HEK293 (cell line): ENCODE data around the gene LNX1.

ENCODE experiments used
- CTCF ChIA-PET: fragments of 350-600 bp; formaldehyde crosslinking; extraction: SDS; loops from one replicate; lab custom pipeline; 2021; ENCODE audit warnings: antibody characterized with exemption; lab: Yijun Ruan, JAX
- POLR2A ChIA-PET: fragments of 300-600 bp; formaldehyde crosslinking; extraction: SDS; loops from one replicate; lab custom pipeline; 2020; ENCODE audit warnings: antibody characterized with exemption, inconsistent platforms; lab: Yijun Ruan, JAX
- H3K27ac ChIP-seq: fragments of 200-500 bp; sonication (Bioruptor generic); 2 replicates; pipeline ENCODE4 v1.5.1; 2014; ENCODE audit warnings: low read depth, low read length, control low read depth, inconsistent platforms; ENCODE audit errors: extremely low read depth
- H3K36me3 ChIP-seq, 2 experiments: fragments of 200-500 bp in 1 of 2; sonication (Bioruptor generic) in 1 of 2; 1 replicate in 1 of 2; 2 replicates in 1 of 2; pipeline ENCODE4 v1.5.1; 2014 to 2017; ENCODE audit warnings: inconsistent platforms in 2 of 2, low read length in 2 of 2; ENCODE audit not compliant: control insufficient read depth in 2 of 2, insufficient read depth in 1 of 2
- H3K4me1 ChIP-seq: fragments of 200-500 bp; sonication (Bioruptor generic); 2 replicates; pipeline ENCODE4 v1.5.1; 2014; ENCODE audit warnings: mild to moderate bottlenecking, low read length, inconsistent platforms; ENCODE audit not compliant: control insufficient read depth, insufficient read depth
- H3K4me3 ChIP-seq: 2 replicates; pipeline ENCODE4 v1.5.1; 2011; ENCODE audit warnings: low read depth, mild to moderate bottlenecking, control low read depth, low read length, moderate library complexity
- H3K9me3 ChIP-seq: fragments of 200-500 bp; sonication (Bioruptor generic); 2 replicates; pipeline ENCODE4 v1.5.1; 2014; ENCODE audit warnings: low read depth, low read length, inconsistent platforms; ENCODE audit not compliant: control insufficient read depth, insufficient read depth
- GLI2 ChIP-seq: fragments of 450-650 bp; formaldehyde crosslinking; IDR thresholded peaks from 2 replicates; pipeline ENCODE4; 2017; ENCODE audit warnings: missing biosample characterization, missing genetic modification characterization, low read depth, borderline replicate concordance
- KLF10 ChIP-seq: fragments of 450-650 bp; IDR thresholded peaks from 2 replicates; pipeline ENCODE4 v1.5.1; 2018; ENCODE audit warnings: missing biosample characterization, mild to moderate bottlenecking, missing genetic modification characterization
- SETDB1 ChIP-seq: IDR thresholded peaks from one replicate; pipeline ENCODE4 v1.6.1; 2017; ENCODE audit warnings: mild to moderate bottlenecking, low read length, moderate library complexity, mixed read lengths; ENCODE audit not compliant: insufficient read length
- SP2 ChIP-seq: fragments of 450-650 bp; formaldehyde crosslinking; IDR thresholded peaks from 2 replicates; pipeline ENCODE4 v1.5.1; 2016; ENCODE audit warnings: missing biosample characterization, missing genetic modification characterization
- SP7 ChIP-seq: fragments of 450-650 bp; formaldehyde crosslinking; IDR thresholded peaks from 2 replicates; pipeline ENCODE4 v1.5.1; 2016; ENCODE audit warnings: missing biosample characterization, missing genetic modification characterization
- YY1 ChIP-seq: fragments of 450-650 bp; formaldehyde crosslinking; IDR thresholded peaks from 2 replicates; pipeline ENCODE4 v1.5.1; 2018; ENCODE audit warnings: missing biosample characterization, missing genetic modification characterization
- ZBTB17 ChIP-seq: fragments of 450-650 bp; formaldehyde crosslinking; IDR thresholded peaks from 2 replicates; pipeline ENCODE4 v1.5.1; 2016; ENCODE audit warnings: missing biosample characterization, missing genetic modification characterization
- ZBTB8A ChIP-seq: fragments of 450-650 bp; formaldehyde crosslinking; IDR thresholded peaks from 2 replicates; pipeline ENCODE4 v1.5.1; 2016; ENCODE audit warnings: missing biosample characterization, missing genetic modification characterization
- ZFHX2 ChIP-seq: fragments of 450-650 bp; formaldehyde crosslinking; conservative IDR thresholded peaks from 2 replicates; pipeline ENCODE4 v1.5.1; 2016; ENCODE audit warnings: missing biosample characterization, missing genetic modification characterization
- ZNF324 ChIP-seq: fragments of 450-650 bp; formaldehyde crosslinking; IDR thresholded peaks from 2 replicates; pipeline ENCODE4 v1.5.1; 2016; ENCODE audit warnings: missing biosample characterization, missing genetic modification characterization
- ZNF404 ChIP-seq: fragments of 450-650 bp; formaldehyde crosslinking; IDR thresholded peaks from 2 replicates; pipeline ENCODE4 v1.5.1; 2017; ENCODE audit warnings: missing biosample characterization, missing genetic modification characterization
- ZNF549 ChIP-seq: fragments of 450-650 bp; IDR thresholded peaks from 2 replicates; pipeline ENCODE4 v1.5.1; 2018; ENCODE audit warnings: missing biosample characterization, missing genetic modification characterization, mild to moderate bottlenecking, inconsistent platforms, moderate library complexity
- ZNF558 ChIP-seq: fragments of 450-650 bp; formaldehyde crosslinking; IDR thresholded peaks from 2 replicates; pipeline ENCODE4 v1.5.1; 2016; ENCODE audit warnings: missing biosample characterization, missing genetic modification characterization
- TF ChIP-seq, protein P1 (sequence below): fragments of 450-650 bp; IDR thresholded peaks from 2 replicates; pipeline ENCODE4 v1.5.1; 2018; ENCODE audit warnings: missing biosample characterization, mild to moderate bottlenecking, missing genetic modification characterization
- TF ChIP-seq, protein P2 (sequence below): fragments of 450-650 bp; formaldehyde crosslinking; IDR thresholded peaks from 2 replicates; pipeline ENCODE4 v1.5.1; 2016; ENCODE audit warnings: missing biosample characterization, missing genetic modification characterization
- TF ChIP-seq, protein P3 (sequence below): fragments of 450-650 bp; formaldehyde crosslinking; IDR thresholded peaks from 2 replicates; pipeline ENCODE4 v1.5.1; 2016; ENCODE audit warnings: missing biosample characterization, missing genetic modification characterization
- TF ChIP-seq, protein P4 (sequence below): fragments of 450-650 bp; formaldehyde crosslinking; IDR thresholded peaks from 2 replicates; pipeline ENCODE4 v1.5.1; 2016; ENCODE audit warnings: missing biosample characterization, missing genetic modification characterization

Gene LNX1

GRCh38 chr4:53552711-53553110 lies 38.6 kb downstream of the LNX1 start:
- POLR2A ChIA-PET, result no interaction called here
- no peak overlapping the region for H3K4me3 ChIP-seq
- H3K9me3 ChIP-seq, result no peaks in the 10 kb centered on the region
- no peak overlapping the region for H3K27ac ChIP-seq
- CTCF ChIA-PET, result interaction anchor here (0.7 kb wide), 1 partner anchor 21 kb away, joined by 3 read pairs; no protein-coding TSS in a partner anchor
- H3K4me1 ChIP-seq, result peaks cover 4% of the 10 kb centered on the region; the same call in 1 of the 2 replicates
- H3K36me3 ChIP-seq, result no peaks in the 10 kb centered on the region
- TF ChIP-seq KLF10 (tag by site-specific recombination) (no peak), ZBTB17 (tag by site-specific recombination) (no peak), ZNF549 (tag by site-specific recombination) (no peak)
- TF ChIP-seq, all 188 proteins: peak for 0

- TF ChIP-seq, protein P1, sequence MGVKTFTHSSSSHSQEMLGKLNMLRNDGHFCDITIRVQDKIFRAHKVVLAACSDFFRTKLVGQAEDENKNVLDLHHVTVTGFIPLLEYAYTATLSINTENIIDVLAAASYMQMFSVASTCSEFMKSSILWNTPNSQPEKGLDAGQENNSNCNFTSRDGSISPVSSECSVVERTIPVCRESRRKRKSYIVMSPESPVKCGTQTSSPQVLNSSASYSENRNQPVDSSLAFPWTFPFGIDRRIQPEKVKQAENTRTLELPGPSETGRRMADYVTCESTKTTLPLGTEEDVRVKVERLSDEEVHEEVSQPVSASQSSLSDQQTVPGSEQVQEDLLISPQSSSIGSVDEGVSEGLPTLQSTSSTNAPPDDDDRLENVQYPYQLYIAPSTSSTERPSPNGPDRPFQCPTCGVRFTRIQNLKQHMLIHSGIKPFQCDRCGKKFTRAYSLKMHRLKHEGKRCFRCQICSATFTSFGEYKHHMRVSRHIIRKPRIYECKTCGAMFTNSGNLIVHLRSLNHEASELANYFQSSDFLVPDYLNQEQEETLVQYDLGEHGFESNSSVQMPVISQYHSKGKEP (tag by site-specific recombination), result no peak
- TF ChIP-seq YY1, result no peak
- no peak for TF ChIP-seq ZNF558 (tag by site-specific recombination)
- TF ChIP-seq SP2, result no peak
- no peak for TF ChIP-seq SP7 (tag by site-specific recombination)
- Histone ChIP-seq H3K4me3 (no peak overlapping the region), H3K4me1 (peaks cover 4% of the 10 kb centered on the region; the same call in 1 of the 2 replicates), H3K9me3 (no peaks in the 10 kb centered on the region), H3K36me3 (no peaks in the 10 kb centered on the region), H3K27ac (no peak overlapping the region)
- CTCF ChIA-PET, result no interaction called here
- POLR2A ChIA-PET, result interaction anchor here (0.5 kb wide), 1 partner anchor 327 kb away, joined by 3 read pairs; no protein-coding TSS in a partner anchor
These were observed 39.3 kb downstream of the LNX1 start for GRCh38 chr4:53551958-53552357.

DNA sequence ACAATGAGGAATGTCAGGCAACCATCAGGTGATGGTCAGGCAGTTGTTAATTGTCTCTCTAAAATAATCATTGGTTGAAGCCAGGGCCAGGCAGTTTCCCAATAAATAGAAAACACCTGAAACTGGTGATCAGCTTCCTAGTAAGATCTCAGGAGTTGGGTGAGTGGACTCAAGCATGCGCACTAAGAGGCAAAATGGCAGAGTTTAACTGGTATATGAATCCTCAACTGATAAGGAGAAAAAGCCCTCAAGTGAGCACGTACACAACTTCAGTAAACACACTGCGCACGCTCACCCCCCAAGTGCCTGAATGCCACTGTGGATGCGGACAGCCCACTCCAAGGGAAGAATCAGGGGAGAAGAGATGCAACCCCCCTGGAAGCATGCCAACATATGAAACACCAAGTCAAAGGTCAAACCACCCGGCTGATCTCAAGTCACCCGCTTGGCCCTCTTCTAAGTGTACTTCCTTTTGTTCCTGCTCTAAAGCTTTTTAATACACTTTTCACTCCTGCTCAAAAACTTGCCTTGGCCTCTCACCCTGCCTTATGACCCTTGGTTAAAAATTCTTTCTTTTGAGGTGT lies 39.9 kb downstream of the LNX1 start:
- CTCF ChIA-PET, result no interaction called here
- H3K27ac ChIP-seq, result no peak overlapping the region
- TF ChIP-seq ZBTB8A (tag by site-specific recombination), result no peak
- TF ChIP-seq ZNF324, result no peak
- TF ChIP-seq, protein P2, sequence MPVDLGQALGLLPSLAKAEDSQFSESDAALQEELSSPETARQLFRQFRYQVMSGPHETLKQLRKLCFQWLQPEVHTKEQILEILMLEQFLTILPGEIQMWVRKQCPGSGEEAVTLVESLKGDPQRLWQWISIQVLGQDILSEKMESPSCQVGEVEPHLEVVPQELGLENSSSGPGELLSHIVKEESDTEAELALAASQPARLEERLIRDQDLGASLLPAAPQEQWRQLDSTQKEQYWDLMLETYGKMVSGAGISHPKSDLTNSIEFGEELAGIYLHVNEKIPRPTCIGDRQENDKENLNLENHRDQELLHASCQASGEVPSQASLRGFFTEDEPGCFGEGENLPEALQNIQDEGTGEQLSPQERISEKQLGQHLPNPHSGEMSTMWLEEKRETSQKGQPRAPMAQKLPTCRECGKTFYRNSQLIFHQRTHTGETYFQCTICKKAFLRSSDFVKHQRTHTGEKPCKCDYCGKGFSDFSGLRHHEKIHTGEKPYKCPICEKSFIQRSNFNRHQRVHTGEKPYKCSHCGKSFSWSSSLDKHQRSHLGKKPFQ, result no peak
- TF ChIP-seq, protein P3, sequence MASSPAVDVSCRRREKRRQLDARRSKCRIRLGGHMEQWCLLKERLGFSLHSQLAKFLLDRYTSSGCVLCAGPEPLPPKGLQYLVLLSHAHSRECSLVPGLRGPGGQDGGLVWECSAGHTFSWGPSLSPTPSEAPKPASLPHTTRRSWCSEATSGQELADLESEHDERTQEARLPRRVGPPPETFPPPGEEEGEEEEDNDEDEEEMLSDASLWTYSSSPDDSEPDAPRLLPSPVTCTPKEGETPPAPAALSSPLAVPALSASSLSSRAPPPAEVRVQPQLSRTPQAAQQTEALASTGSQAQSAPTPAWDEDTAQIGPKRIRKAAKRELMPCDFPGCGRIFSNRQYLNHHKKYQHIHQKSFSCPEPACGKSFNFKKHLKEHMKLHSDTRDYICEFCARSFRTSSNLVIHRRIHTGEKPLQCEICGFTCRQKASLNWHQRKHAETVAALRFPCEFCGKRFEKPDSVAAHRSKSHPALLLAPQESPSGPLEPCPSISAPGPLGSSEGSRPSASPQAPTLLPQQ (tag by site-specific recombination), result no peak
- TF ChIP-seq ZNF404 (tag by site-specific recombination), result no peak
- TF ChIP-seq SETDB1, result no peak
- no peak for TF ChIP-seq GLI2 (tag by site-specific recombination)
- TF ChIP-seq ZFHX2 (tag by site-specific recombination), result no peak
- TF ChIP-seq, protein P4, sequence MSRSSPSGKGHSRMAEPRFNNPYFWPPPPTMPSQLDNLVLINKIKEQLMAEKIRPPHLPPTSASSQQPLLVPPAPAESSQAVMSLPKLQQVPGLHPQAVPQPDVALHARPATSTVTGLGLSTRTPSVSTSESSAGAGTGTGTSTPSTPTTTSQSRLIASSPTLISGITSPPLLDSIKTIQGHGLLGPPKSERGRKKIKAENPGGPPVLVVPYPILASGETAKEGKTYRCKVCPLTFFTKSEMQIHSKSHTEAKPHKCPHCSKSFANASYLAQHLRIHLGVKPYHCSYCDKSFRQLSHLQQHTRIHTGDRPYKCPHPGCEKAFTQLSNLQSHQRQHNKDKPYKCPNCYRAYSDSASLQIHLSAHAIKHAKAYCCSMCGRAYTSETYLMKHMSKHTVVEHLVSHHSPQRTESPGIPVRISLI (tag by site-specific recombination), result no peak
- no peak overlapping the region for H3K4me3 ChIP-seq
- no peaks in the 10 kb centered on the region for H3K9me3 ChIP-seq
- POLR2A ChIA-PET, result no interaction called here
- H3K4me1 ChIP-seq, result peaks cover 4% of the 10 kb centered on the region; the same call in 1 of the 2 replicates
- H3K36me3 ChIP-seq, result no peaks in the 10 kb centered on the region
